Activated gamma-delta T cell (primary cell): ENCODE data around the gene WSB2.
"Not testable (repeated sequence)": the region's sequence is repeated elsewhere in the genome, so short reads cannot be mapped to it uniquely, and the experiment has no call there.

Source experiments
- DNase-seq: peaks from one replicate; lab custom pipeline; 2025; lab: John Stamatoyannopoulos, UW
- total RNA-seq, 2 donors: gene quantifications; one replicate each; lab custom pipeline; 2026; lab: John Stamatoyannopoulos, UW

Gene WSB2
- total RNA-seq = 30.7 to 51.0 reads per million in 2 donors

GRCh38 chr12:118061011-118061872 is at the start of gene WSB2:
WSB2 (minus strand) TSS chr12:118061179; CDS start chr12:118061048, 131 bp downstream.
- peak; percentile 49 for DNase-seq

GRCh38 chr12:118109088-118109487 is 48.1 kb upstream of the WSB2 start:
- no peak for DNase-seq

GRCh38 chr12:118107694-118108093 is 46.7 kb upstream of the WSB2 start:
- no peak for DNase-seq

GRCh38 chr12:118107011-118107410 is 46.0 kb upstream of the WSB2 start:
- no peak for DNase-seq

GRCh38 chr12:118103601-118104382 is 42.8 kb upstream of the WSB2 start, which contains the start of gene VSIG10:
VSIG10 (minus strand) TSS chr12:118104011; CDS start chr12:118103671, 340 bp downstream.
- DNase-seq = no peak

GRCh38 chr12:118103201-118103600 is 42.2 kb upstream of the WSB2 start:
- no peak for DNase-seq

GRCh38 chr12:118102609-118103008 is 41.6 kb upstream of the WSB2 start:
- DNase-seq = no peak

GRCh38 chr12:118102070-118102469 is 41.1 kb upstream of the WSB2 start:
- DNase-seq = no peak

GRCh38 chr12:118101051-118101450 is 40.1 kb upstream of the WSB2 start:
- DNase-seq = no peak

GRCh38 chr12:118098911-118099671 is 38.1 kb upstream of the WSB2 start:
- DNase-seq = no peak

GRCh38 chr12:118098401-118098800 is 37.4 kb upstream of the WSB2 start:
- no peak for DNase-seq

- no peak for DNase-seq
Measured at GRCh38 chr12:118094039-118094438, 33.1 kb upstream of the WSB2 start.

GRCh38 chr12:118089782-118090181 is 28.8 kb upstream of the WSB2 start:
- no peak for DNase-seq

- DNase-seq = no peak
Measured at GRCh38 chr12:118082161-118082560, 21.2 kb upstream of the WSB2 start.

GRCh38 chr12:118081521-118081920 is 20.5 kb upstream of the WSB2 start:
- DNase-seq = not testable (repeated sequence)

- no peak for DNase-seq
Measured at GRCh38 chr12:118073768-118074167, 12.8 kb upstream of the WSB2 start.

- no peak for DNase-seq
Measured at GRCh38 chr12:118070650-118071049, 9.7 kb upstream of the WSB2 start.

GRCh38 chr12:118068445-118068844 is 7.5 kb upstream of the WSB2 start:
- DNase-seq = no peak

- no peak for DNase-seq
Measured at GRCh38 chr12:118065380-118065779, 4.4 kb upstream of the WSB2 start.

GRCh38 chr12:118064608-118065007 is 3.6 kb upstream of the WSB2 start:
- DNase-seq = no peak

- DNase-seq = no peak
Measured at GRCh38 chr12:118063576-118064391, 2.8 kb upstream of the WSB2 start.
